DND-41 (cell line): ENCODE measurements around the gene C6orf52.

Experiments
- EZH2 ChIP-seq: IDR thresholded peaks from 3 replicates; pipeline ENCODE4 v1.6.1; 2012; ENCODE audit warnings: borderline replicate concordance, low read depth, mild to moderate bottlenecking, moderate library complexity, low read length, inconsistent platforms; ENCODE audit not compliant: severe bottlenecking
- TF ChIP-seq, protein P1 (sequence below): IDR thresholded peaks from 2 replicates; pipeline ENCODE4 v1.5.1; 2012; ENCODE audit warnings: borderline replicate concordance, low read length, moderate library complexity, mild to moderate bottlenecking; ENCODE audit not compliant: poor library complexity, severe bottlenecking; ENCODE audit errors: extremely low read depth

DNA sequence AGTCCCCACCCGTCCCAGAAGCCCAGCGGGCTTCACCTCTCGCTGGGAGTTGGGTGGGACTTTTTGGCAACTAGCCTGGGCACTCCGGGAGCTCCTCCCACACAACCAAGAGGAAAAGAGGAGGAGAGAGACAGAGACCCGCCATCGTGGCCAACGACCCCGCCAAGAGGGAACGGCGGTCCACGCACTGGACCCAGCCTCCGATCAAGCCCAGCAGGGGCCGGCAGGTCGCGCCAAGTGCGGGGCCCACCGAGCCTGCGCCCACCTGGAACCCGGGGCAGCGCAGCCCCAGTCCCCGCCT lies 25.5 kb upstream of the C6orf52 start:
- TF ChIP-seq, protein P1, sequence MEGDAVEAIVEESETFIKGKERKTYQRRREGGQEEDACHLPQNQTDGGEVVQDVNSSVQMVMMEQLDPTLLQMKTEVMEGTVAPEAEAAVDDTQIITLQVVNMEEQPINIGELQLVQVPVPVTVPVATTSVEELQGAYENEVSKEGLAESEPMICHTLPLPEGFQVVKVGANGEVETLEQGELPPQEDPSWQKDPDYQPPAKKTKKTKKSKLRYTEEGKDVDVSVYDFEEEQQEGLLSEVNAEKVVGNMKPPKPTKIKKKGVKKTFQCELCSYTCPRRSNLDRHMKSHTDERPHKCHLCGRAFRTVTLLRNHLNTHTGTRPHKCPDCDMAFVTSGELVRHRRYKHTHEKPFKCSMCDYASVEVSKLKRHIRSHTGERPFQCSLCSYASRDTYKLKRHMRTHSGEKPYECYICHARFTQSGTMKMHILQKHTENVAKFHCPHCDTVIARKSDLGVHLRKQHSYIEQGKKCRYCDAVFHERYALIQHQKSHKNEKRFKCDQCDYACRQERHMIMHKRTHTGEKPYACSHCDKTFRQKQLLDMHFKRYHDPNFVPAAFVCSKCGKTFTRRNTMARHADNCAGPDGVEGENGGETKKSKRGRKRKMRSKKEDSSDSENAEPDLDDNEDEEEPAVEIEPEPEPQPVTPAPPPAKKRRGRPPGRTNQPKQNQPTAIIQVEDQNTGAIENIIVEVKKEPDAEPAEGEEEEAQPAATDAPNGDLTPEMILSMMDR, result no peak
- TF ChIP-seq EZH2, result no peak
